ENCODE data around the gene USP6NL.
"Not testable (repeated sequence)": the region's sequence is repeated elsewhere in the genome, so short reads cannot be mapped to it uniquely, and the experiment has no call there.

Gene USP6NL

DNA sequence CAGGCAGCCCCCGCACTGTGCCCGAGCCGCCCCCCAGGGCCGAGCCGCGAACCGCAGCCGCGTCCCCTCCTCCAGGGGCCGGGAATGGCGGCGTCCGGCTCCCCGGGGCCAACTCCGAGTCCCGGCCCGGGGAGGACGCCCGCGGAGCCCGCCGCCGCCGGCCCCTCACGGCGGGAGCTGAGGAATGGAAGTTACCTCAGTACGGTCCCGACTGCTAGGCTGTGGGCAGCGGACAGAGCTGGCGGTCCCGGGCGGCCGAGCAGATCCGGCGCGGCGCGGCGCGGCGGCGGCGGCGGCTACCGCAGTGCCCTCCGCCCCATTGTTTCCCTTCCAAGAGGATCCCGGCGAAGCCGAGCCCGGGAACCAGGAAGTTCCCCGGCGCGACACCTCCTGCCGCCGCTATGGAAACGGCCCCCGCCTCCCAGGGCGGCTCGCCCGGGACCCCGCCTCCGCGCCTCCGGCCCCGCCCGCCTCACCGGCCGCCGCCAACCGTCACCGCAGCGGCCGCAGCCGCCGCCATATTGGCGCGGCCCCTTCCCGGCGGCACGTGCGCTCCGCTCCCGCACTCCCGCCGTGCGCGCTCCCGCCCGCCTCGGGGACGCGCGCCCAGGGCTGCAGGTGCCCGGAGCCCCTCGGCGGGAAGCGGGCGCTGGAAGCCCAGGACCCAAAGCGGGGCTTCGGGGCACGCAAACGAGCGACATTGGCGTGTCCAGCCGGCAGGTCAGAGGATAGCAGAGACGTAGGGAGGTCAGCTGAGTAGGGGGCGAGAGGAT, at the start of gene USP6NL:
Gene USP6NL, minus strand, starts transcription at position 403 of the 773 bp plus-strand sequence. CDS start 14,016 bp downstream, outside the sequence.
- peak in 1 of 2 donors; percentile 31 for DNase-seq (ENCODE audit: low read depth in 2 of 2)

DNA sequence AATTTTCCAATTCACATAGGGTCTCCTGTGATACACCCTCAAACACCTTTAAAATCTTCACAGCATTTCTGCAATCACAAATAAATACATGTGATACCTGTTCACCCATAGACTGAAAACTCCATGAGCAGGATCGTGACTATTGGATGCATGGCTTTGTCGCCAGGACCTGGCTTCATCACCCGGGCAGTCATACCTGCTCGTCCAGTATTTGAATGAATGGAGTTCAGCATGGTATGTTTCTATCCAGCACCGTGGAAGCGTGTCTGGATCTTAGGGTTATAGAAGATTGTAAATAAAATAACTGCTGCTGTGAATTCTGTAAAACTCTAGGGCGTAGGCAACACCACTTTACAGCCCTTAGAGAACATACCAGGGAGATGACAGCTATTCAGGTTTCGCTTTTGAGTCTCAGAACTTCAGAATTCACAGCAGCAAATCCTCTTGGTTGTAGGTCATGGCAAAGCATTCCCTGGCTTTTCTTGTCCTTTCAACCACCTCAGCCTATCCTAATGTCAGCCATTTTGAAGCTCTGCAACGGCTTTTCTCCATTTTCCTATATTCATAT, 47.4 kb upstream of the USP6NL start:
- DNase-seq (ENCODE audit: low read depth in 2 of 2): no peak

DNA sequence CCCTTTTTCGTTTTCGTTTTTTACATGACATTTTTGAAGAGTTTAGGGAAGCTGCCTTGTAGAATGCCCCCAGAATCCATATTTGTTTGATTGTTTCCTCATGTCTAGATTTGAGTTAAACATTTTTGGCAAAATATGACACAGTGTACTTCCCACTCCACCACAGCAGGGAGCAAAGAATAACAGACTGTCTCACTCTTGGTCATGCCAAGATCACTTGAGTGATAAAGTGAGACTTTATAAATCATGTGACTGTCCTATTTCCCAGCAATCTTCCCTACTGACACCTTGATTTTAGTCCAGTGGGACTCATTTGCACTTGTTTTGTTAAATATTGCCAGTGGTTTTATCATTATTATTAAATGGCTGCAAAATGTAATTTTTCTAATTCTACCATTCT, 44.4 kb upstream of the USP6NL start:
- DNase-seq (ENCODE audit: low read depth in 2 of 2): no peak

DNA sequence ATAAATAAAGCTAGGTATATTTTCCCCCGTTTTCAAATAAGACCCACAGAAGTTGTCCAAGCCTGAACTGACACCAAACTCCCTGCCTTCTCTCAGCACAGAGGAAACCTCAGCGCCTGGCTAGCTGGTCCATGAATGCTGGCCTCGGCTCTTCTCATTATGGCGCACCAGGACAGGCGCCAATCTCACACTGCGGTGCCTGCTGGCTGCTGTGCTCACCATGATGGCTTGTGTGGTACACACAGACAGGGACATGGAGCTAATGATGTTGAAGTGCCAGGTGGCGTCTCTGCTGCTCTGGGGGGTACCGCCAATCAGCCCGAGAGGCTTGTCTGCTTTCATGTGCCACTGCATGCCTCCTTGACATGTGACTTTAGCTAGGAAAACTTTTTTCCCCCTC, 43.2 kb upstream of the USP6NL start:
- no peak for DNase-seq (ENCODE audit: low read depth in 2 of 2)

DNA sequence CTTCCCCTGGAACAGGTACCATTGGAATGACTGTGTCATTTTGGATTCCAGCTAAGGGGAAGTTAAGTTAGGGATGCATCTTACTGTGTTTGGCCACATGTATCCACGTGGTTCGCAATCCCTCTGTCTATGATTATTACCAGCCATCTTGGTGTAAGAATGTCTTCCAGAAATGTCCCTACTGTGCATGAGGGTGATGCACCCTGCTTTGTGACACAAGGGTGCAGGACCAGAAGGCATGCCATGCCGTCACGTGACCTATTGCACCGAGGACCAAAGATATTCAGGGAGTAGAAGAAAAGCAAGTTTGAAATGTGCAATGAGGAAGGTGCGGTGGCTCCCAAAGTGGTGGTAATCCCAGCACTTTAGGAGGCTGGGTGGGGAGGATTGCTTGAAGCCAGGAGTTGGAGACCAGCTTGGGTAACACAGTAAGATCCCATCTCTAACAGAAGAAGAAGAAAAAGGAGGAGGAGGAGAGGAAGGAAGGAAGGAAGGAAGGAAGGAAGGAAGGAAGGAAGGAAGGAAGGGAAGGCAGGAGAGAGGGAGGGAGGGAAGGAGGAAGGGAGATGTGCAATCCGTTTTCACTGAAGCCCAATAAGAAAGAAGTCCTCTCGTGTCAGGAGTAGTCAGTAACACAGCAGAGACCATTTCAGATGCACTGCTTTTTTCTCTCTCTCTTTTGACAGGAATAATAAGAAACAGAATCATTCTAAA, 42.5 kb upstream of the USP6NL start:
- no peak for DNase-seq (ENCODE audit: low read depth in 2 of 2)

DNA sequence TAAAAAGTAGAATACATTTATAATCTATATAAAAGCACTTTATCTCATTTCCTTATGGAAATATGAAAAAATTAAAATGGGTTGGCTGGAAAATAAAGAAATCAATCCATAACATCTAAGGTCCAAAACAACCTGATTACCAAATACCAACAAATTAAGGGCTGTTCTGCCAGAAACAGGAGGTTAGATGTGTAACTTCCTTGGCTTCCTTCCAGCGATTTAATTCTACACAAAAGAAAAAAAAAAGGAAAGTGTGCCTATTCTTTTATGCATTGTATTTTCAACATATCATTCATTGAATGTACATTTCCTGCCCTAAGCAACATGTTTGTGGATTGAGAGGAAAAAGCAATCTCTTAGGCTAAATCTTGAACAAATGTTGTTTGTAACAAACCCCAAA, 36.2 kb upstream of the USP6NL start:
- no peak for DNase-seq (ENCODE audit: low read depth in 2 of 2)

DNA sequence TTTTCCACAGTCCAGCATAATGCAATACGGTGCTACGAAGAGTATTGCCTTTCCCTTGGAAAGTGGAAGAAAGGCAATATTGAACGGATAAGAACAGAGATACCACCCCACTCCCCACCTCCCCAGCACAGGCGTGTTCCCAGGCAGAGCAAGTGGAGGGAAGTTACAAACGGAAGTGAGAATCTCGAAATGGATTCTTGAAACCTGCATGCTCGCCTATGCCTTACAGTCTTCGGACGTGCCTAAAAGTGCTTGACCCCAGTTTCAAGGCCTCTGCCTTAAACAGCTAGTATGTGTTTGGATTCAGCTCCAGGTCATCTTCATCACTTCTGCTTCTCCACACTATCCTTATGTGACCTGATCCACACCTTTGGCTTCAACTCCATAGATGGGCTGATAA, 35.0 kb upstream of the USP6NL start:
- no peak for DNase-seq (ENCODE audit: low read depth in 2 of 2)

DNA sequence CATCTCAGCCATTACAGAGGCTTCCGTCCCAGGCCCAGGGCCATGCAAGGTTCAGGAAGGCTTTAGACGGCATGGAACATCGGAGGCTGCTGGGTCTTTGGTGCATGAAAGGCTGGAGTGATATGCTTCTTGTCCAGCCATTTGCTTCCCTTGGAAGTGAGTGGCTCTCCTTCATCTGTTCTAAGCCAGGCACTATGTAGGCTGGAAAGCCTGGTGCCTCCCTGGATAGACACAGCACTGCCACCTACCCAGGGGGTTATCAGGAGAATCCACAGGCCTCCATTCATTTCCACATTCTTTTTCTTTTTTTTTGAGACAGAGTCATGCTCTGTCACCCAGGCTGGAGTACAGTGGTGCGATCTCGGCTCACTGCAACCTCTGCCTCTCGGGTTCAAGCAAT, 31.6 kb upstream of the USP6NL start:
- no peak for DNase-seq (ENCODE audit: low read depth in 2 of 2)

DNA sequence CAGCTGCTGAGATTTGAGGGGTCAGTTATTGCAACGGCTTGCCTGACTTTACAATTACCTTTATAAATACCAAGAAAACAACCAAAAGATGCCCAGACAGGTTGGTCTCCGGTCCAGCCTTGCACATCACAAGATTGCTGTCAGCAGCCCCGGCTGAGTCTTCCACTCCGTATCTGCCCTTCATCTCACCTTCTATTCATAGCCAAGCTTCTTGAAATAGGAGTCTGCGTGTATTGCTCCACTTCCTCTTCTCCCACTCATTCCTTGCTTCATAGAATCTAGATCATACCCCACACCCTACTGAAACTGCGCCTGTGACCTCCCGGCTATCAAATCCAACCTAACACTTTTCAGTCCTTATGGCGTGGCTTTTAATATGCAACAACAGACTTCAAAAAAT, 31.1 kb upstream of the USP6NL start:
- no peak for DNase-seq (ENCODE audit: low read depth in 2 of 2)

DNA sequence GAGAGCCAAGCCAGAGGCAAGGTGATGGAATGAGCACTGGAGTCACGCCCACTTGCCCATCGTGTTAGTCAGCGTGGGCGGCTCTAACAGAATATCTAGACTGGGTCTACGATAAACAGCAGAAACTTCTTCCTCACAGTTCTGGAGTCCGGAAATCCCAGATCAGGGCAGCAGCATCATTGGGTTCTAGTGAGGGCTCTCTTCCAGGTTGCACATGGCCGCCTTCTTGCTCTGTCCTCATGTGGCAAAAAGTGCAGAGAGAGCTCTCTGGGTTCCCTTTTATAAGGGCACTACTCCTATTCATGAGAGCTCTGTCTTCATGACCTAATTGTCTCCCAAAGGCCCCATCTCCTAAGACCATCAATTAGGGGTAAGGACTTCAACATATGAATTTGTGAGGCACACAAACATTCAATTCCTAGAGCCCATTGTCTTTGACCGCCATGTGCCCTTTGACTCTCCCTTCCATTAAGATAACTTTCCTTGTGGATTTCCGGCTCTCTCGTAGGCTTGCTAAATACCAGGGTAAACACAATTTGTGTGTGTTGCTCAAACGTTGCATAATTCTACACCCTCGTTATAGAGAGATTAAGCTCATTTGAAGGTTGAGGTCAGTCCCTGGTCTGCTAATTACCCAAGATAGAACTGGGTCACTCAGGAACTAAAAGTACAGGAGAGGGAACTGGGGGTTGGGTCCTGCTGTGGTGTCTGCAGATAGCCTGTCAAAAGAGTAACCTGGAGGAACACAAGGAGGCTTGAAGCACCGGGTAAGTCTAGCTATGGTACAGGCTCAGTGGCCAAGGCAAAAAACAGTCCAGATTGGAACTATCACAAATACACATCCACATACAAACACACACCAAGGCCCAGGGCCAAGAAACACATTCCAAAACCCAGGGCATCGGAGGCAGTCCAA, 28.7 kb upstream of the USP6NL start:
- DNase-seq (ENCODE audit: low read depth in 2 of 2): no peak

DNA sequence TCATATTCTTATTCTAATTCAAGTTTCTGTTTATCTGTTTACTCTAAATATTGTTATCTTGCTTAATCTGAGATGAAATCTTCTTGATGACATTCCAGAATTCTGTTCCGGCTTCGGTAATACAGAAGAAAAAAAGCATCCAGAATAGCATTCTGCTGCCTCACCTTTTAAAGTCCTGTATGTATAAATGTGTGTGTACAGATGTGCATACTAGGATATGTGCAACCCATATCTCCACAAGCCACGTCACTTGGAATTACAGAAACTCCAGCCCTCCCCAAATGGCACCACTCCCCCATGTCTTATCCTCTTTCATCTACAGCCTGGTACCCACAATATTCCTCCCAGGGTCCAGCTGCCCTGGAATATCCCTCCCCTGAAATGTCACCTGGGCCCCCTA, 27.9 kb upstream of the USP6NL start:
- no peak for DNase-seq (ENCODE audit: low read depth in 2 of 2)

DNA sequence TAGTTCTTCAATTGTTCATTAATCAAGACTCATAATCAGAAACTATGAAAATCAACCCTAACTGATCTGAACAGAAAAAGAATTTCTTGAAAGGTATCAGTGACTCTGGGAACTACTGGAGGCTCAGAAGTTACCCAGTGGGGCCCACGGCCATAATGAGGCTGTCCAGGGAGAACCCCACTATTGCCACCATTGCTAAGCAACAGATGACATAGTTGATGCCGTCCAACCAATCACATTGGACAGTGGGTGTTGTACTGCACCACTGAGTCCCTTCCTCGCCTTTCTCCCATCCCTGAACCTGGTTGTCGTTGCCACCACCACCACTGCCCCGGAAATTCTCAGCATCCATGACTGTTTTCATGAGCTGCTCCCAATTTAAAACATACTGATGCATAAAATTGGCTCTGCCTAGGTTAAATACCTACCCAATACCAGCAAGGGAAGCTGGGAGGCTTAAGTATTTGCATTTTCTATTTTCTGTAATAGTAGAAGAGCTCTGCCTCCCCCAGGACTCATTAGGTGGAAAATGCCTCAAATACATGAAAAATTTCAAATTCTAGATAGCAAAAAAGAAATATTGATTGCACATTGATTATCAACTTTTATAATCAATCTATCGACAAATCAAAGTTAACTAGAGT, 26.7 kb upstream of the USP6NL start:
- no peak for DNase-seq (ENCODE audit: low read depth in 2 of 2)

DNA sequence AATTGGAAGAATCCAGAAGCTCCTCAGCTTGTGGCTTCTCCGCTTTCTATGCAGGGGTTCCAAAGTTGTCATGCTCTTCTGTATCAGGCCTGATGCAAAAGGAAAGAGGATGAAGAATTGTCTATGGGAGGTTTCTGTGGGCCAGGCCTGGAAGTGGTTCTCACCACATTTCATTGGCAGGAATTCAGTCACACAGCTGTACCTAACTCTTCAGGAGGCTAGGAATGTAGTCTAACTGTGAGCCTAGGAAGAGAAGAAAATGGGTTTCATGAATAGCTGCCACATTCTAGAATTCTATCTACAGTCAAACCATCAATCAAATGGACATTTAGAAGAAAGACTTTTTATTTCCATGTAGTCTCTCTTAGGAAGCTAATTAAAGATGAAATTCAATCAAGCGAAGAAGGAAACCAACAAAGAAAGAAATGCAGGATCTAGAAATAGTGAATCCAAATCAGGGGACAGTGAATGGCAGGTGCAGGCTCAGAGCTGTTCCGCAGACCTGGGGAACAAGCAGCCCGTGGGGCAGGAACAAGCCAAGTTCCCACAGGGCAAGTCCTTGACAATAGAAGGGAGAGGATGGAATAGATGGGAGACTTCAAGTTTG, 25.4 kb upstream of the USP6NL start:
- DNase-seq (ENCODE audit: low read depth in 2 of 2): no peak

DNA sequence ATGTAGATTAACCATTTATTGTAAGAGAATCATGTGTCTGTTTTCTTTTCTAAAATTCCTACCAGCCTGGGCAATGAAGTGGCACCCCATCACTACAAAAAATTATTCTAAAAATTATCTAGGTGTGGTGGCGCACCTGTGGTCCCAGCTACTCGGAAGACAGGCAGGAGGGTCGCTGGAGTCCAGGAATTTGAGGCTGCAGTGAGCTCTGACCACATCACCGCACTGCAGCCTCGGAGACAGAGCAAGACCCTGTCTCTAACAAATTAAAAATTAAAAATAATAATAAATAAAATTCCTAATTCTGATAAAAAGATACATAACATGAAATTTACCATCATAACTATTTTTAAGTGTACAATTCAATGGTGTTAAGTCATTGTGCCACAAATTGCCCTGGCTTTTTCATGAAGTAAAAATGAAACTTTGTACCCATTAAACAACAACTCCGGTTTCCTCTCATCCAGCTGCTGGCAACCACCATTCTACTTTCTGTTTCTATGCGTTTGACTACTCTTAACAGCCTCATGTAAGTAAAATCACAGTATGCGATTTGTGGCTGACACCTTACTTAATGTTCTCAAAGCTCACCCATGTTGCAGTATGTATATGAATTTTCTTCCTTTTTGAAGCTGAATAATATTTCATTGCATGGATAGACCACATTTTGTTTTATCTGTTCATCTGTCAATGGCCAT, 20.6 kb upstream of the USP6NL start:
- peak in 1 of 2 donors; percentile 7 for DNase-seq (ENCODE audit: low read depth in 2 of 2)

DNA sequence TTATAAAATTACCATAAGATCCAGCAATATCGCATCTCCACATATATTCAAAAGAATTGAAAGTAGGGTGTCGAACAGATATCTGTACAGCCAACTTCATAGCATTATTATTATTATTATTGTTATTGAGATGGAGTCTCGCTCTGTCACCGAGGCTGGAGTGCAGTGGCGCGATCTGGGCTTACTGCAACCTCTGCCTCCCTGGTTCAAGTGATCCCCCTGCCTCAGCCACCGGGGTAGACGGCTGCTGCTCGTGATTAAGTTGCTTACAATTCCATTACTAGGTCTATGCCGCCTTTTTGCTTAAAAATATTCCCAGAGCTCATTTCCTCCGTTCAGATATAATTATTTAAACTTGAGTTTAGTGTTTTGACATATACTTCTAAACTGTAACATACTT, 19.8 kb upstream of the USP6NL start:
- no peak for DNase-seq (ENCODE audit: low read depth in 2 of 2)

DNA sequence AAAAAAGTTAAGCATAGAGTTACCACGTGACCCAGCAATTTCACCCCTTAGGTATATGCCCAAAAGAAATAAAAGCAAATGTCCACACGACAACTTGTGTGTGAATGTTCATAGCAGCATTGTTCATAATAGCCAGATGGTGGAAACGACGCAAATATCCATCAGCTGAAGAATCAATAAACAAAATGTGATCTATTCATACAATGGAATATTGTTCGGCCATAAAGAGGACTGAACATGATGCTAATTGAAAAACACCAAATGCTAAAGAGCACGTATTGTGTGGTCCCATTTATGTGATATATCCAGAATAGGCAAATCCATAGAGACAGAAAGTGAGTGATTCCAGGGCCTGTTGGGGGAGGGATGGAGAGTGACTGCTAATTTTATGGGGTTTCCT, 18.3 kb upstream of the USP6NL start:
- DNase-seq (ENCODE audit: low read depth in 2 of 2): no peak

DNA sequence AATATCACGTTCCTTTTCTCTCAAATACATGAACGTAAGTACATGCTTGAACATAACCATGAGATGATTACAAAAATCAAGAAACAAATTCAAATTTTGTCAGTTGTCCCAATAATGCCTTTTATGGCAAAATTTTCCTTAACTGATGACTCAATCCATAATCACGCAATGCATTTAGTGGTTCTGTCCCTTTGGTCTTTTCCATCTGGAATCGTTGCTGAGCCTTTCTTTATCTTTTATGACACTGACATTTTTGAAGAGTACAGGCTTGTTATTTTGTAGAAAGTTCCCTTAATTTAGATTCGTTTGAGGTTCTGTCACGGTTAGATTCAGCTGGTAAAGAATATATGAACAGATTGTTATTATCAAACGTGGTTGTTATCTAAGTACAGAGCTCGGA, 16.5 kb upstream of the USP6NL start:
- not testable (repeated sequence) for DNase-seq (ENCODE audit: low read depth in 2 of 2)

DNA sequence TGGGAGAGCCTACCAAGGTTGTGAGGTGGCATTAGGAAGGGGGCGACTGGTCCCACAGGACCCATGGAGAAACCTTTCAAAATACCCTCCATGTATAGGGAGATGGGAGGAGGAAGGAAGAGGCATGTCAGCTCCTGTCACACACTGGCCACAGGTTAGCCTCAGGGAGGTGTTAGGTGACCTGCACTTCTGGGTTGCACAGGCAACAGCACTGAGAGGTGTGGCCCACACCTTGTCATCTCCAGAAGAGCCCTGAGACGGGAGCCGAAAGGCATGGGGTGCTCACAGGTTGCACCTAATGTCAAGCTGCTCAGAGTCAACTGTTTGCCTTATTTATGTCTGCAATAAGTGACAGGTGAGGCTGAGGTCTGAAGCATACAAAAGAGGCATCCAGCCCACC, 14.6 kb upstream of the USP6NL start:
- DNase-seq (ENCODE audit: low read depth in 2 of 2): no peak

DNA sequence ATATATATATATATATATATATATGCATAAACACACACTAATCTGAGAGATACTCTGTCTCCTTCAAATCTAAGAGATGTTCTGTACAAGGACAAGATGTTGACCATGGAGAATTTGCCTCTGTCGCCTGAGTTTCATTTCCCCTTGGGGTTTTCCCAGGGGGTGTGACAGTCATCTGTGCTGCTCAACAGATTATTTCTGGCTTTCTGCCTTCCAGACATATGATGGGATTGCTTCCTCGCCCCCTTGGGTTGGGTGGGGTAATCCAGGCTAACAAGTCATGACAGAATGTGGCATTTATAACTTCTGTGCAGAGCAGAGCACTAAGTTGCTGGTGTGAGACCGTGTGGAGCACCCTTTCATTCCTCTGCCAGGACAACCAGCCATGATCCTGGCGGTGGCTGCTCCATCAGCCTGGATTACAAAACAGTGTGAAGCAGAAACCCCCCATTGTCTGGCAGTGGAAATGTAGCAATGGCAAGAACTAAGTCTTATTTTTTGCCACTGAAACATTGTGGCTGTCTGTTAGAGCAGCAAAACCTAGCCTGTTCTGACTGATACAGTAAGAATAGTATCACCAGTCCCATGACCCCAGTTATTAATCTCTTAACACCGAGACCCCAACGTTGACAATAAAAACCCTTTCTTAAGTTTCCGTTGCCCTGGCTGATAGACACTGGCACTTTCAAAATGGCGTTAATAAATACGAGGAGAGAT, 13.7 kb upstream of the USP6NL start:
- no peak for DNase-seq (ENCODE audit: low read depth in 2 of 2)

DNA sequence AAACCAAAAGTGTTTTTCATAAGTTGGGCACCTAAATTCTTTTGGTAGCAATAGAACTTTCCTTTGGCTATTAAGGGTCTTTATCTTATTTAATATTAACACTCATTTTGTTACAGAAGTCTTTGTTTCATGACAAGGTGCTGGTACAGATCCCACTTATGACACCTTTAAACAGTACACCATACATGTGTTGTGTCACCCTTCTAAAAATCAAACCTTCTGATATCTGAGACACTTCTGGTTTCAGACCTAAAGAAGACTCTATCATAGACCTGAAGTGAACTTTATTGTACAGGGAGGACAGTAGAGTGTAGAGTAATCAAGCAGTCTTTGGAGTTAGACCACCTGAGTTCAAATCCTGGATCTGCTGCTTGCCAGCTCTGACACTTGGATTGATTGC, 5.8 kb upstream of the USP6NL start:
- DNase-seq (ENCODE audit: low read depth in 2 of 2): no peak

Measured in stimulated activated CD4-positive, alpha-beta T cell treated with anti-CD3 and anti-CD28 coated beads, Interleukin-15, amount 100 ng/mL, for 48 hours (primary cell).